H1 (cell line): ENCODE measurements around the gene ASPHD2.

Experiments
- CTCF ChIP-seq, 3 experiments: IDR thresholded peaks; 1 replicate in 2 of 3; 2 replicates in 1 of 3; pipeline versions ENCODE4 v1.5.1 to v1.6.1; 2011; ENCODE audit warnings: low read length in 3 of 3, mild to moderate bottlenecking in 3 of 3, inconsistent platforms in 2 of 3, low read depth in 1 of 3, moderate library complexity in 1 of 3; ENCODE audit not compliant: insufficient read depth in 1 of 3; ENCODE audit errors: control extremely low read depth in 1 of 3
- EP300 ChIP-seq, 2 experiments: IDR thresholded peaks; 1 replicate in 1 of 2; 2 replicates in 1 of 2; pipeline ENCODE4 v1.6.1; 2011 to 2012; ENCODE audit warnings: low read depth in 2 of 2, low read length in 2 of 2, mild to moderate bottlenecking in 2 of 2, borderline replicate concordance in 1 of 2, inconsistent platforms in 1 of 2, moderate library complexity in 1 of 2
- TBP ChIP-seq: IDR thresholded peaks from 2 replicates; pipeline ENCODE4 v1.6.1; 2011; ENCODE audit warnings: low read depth, low read length, improper control_type of control experiment

- TF ChIP-seq EP300 (IDR thresholded peaks at IDR 0.05; ENCODE audit: borderline replicate concordance in 1 of 2, low read depth in 2 of 2, low read length in 2 of 2) (no peak), CTCF (IDR thresholded peaks at IDR 0.05; ENCODE audit: control extremely low read depth in 1 of 3, insufficient read depth in 1 of 3, low read depth in 1 of 3, low read length in 3 of 3) (no peak), TBP (no peak)
Measured at GRCh38 chr22:26429458-26430286, 612 bp downstream of the ASPHD2 start.
